HG03060 (cell line): ENCODE measurements around the gene KRTAP10-7.
"Not testable (repeated sequence)": the region's sequence is repeated elsewhere in the genome, so short reads cannot be mapped to it uniquely, and the experiment has no call there.

Experiments
- ATAC-seq: cut with Tn5 transposase; IDR thresholded peaks from one replicate; pipeline ENCODE4 v1.9.1; 2021; ENCODE audit warnings: low read depth, moderate number of reproducible peaks; ENCODE audit not compliant: unreplicated experiment

KRTAP10-7 gene

DNA sequence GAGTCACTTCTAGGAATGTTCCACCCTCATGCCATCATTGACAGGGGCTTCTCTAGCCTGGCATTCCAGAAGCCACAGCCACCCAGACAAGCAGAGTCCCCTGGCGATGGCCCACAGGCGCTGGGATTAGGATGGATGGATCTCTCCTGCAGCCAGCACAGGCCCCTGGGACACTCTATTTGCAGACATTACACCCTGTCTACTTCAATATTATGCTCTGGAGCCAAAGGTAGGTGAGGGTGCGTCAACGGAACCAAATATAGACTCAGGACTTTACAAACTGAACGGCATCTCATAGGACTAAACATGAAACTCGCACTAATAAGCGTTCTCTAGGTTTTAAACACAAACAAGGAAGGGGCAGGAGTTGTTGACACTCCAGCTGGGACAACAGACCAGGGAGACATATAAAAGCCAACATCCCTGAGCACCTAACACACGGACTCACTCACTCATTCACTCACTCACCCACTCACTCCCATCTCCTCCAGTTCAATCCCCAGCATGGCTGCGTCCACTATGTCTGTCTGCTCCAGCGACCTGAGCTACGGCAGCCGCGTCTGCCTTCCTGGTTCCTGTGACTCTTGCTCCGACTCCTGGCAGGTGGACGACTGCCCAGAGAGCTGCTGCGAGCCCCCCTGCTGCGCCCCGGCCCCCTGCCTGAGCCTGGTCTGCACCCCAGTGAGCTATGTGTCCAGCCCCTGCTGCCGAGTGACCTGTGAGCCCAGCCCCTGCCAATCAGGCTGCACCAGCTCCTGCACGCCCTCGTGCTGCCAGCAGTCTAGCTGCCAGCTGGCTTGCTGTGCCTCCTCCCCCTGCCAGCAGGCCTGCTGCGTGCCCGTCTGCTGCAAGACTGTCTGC lies at the start of gene KRTAP10-7:
Gene KRTAP10-7 (plus strand): TSS at position 480 of the 861 bp plus-strand sequence. CDS start 25 bp downstream, at position 505.
- not testable (repeated sequence) for ATAC-seq

DNA sequence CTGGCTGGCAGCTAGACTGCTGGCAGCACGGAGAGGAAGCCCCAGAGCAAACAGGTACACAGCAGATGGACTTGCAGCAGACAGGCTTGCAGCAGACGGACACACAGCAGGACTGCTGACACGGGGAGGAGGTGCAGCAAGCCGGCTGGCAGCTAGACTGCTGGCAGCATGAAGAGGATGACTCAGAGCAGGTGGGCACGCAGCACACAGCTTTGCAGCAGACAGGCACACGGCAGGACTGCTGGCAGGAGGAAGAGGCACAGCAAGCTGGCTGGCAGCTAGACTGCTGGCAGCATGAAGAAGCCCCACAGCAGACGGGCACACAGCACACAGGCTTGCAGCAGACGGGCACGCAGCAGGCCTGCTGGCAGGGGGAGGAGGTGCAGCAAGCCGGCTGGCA lies 49.6 kb upstream of the KRTAP10-7 start:
- ATAC-seq = no peak

GRCh38 chr21:44551340-44551961 lies 48.9 kb upstream of the KRTAP10-7 start, which contains the start of gene KRTAP10-2:
KRTAP10-2 (minus strand) TSS chr21:44551505; CDS start chr21:44551458, 47 bp downstream.
- no peak for ATAC-seq

DNA sequence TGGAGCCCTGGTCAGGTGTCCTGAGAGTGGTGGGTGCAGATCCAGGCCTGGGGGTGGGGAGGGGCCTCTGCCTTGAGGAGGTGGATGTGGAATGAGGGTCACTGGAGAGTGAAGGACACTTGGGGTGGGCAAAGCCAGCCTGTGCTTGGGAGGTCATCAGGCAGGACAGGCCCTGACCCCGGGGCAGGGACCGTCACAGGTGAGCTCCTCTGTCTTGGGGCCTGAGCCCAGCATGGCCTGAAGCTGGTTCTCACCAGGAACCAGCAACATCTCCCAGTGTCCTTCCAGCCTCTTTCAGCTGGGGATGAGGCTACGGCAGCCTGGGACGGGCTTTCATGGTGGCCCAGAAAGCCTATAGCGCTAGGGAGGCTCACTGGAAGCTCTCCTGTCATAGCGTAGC lies 48.3 kb upstream of the KRTAP10-7 start:
- no peak for ATAC-seq

DNA sequence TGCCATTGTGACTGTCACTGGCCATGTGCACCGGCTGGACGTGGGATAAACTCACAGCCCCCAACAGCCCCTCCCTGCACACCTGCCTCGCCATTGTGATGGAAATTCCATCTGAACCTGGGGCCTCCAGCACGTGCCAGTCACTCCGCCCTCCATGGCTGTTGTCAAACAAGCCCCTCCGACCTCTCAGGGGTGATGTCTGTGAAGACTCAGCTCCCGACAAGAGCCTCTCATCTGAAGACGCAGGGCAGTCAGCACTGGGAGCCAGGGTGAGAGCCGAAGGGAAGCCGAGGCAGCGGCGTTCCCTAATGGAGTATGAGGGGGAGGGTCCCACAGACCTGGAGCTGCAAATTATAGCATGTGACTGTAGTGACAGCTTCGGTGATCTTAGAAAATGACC lies 47.7 kb upstream of the KRTAP10-7 start:
- no peak for ATAC-seq

- no peak for ATAC-seq
Observed at GRCh38 chr21:44555200-44555875, 45.1 kb upstream of the KRTAP10-7 start.

- ATAC-seq = no peak
Observed at GRCh38 chr21:44556879-44557278, 43.5 kb upstream of the KRTAP10-7 start.

DNA sequence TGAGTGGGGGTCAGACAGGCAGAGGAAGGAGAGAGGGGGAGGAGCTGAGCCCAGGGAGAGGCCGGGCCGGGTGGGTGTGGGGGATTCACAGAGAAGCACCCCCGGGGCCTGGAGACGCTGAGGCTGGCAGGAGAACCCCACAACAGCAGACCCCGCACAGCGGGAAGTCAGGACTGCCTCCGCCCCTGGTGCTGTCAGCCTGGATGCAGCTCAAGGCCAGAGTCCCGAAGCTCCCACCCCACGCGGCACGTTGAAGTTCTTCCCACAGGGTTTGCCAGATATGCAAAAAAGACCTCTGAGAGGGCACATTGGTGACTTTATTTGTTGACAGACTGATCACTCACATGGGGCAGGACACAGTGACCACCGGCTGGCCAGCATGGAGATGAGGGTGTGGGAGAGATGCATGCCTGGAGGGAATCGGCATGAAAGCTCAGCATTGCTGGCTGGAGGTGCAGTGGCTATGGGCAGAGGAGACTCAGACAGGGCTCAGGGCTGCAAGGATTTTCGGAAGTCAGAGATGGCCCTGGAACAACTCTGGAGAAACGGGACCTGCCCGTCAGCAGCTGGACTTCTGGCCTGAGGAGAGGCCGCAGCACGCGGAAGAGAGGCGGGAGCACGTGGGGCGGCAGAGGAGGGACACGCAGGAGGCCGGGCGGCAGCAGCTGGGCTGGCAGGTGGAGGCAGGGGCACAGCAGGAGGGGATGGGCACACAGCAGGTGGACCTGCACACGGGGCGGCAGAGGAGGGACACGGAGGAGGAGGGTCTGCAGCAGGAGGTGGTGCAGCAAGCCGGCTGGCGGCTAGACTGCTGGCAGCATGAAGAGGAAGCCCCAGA lies 42.7 kb upstream of the KRTAP10-7 start:
- ATAC-seq = no peak

DNA sequence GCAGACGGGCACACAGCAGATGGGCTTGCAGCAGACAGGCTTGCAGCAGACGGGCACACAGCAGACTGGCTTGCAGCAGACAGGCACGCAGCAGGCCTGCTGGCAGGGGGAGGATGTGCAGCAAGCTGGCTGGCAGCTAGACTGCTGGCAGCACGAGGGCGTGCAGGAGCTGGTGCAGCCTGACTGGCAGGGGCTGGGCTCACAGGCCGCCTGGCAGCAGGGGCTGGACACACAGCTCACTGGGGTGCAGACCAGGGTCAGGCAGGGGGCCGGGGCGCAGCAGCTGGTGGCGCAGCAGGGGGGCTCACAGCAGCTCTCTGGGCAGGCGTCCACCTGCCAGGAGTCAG lies 42.1 kb upstream of the KRTAP10-7 start:
- ATAC-seq = not testable (repeated sequence)

DNA sequence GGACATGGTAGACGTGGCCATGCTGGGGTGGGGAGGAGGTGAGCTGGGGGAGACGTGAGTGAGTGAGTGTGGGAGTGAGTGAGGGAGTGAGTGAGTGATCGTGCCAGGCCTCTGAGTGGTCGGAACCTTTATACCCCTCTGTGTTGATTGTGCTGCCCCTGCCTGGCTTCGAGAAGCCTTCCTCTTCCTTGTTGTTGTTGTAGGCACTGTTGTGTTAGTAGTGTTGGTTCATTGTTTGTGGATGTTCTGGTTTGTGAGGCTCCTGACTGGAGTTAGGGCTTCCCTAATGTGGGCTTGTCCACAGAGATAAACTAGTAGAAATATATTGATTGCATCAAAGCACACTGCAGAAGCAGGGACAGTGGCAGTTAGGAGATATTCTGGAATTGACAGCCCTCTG lies 41.7 kb upstream of the KRTAP10-7 start, which contains the start of gene KRTAP10-3:
Gene KRTAP10-3 (minus strand): TSS at position 101 of the 400 bp plus-strand sequence. CDS start 80 bp downstream, at position 21.
- ATAC-seq = no peak

- no peak for ATAC-seq
Observed at GRCh38 chr21:44564099-44564498, 36.3 kb upstream of the KRTAP10-7 start.

- no peak for ATAC-seq
Observed at GRCh38 chr21:44564886-44565598, 35.4 kb upstream of the KRTAP10-7 start.

DNA sequence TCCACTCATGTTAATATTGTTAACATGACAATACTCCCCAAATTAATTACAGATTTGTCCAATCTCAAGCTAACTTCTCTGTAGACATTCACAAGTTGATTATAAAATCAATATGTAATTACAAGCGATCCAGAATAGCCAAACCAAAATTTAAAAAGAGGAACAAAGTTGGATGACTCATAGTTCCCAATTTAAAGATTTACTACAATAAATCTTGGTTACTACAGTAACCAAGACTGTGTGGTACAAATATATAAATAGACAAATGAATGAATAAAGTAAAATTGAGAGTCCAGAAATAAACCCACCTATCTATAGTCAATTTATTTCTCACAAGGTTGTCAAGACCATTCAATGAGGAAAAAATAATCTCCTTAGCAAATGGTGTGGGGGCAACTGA lies 34.0 kb upstream of the KRTAP10-7 start:
- ATAC-seq = no peak

- ATAC-seq = no peak
Observed at GRCh38 chr21:44567481-44568171, 32.8 kb upstream of the KRTAP10-7 start.

GRCh38 chr21:44568261-44568660 lies 32.1 kb upstream of the KRTAP10-7 start:
- ATAC-seq = no peak

GRCh38 chr21:44568667-44569556 lies 31.5 kb upstream of the KRTAP10-7 start:
- ATAC-seq = no peak

GRCh38 chr21:44569861-44570517 lies 30.4 kb upstream of the KRTAP10-7 start:
- ATAC-seq = no peak

- ATAC-seq = no peak
Observed at GRCh38 chr21:44571296-44571695, 29.1 kb upstream of the KRTAP10-7 start.
